ENCODE measurements around the gene HOXC10. TPM values are rescaled to one million over a fixed set of nuclear protein-coding genes. Genes with fewer than 3 reads are reported as not detected.

The HOXC10 gene
- total RNA-seq, 1 donor from 2014 or later = 15.7 TPM

GRCh38 chr12:54029529-54030441, 44.8 kb downstream of the HOXC10 start:
- no peak for TF ChIP-seq CTCF (conservative IDR thresholded peaks at IDR 0.05; ENCODE audit: low read depth, low read length)
- H3K4me3 ChIP-seq (ENCODE audit: low read depth, low read length) = peak overlapping the region; percentile 17
- DNase-seq (ENCODE audit: low read depth) = no peak

GRCh38 chr12:54030442-54030801, 45.5 kb downstream of the HOXC10 start:
- no peak for DNase-seq (ENCODE audit: low read depth)
- H3K4me3 ChIP-seq (ENCODE audit: low read depth, low read length) = no peak overlapping the region
- TF ChIP-seq CTCF (conservative IDR thresholded peaks at IDR 0.05; ENCODE audit: low read depth, low read length) = no peak

- no peak overlapping the region for H3K4me3 ChIP-seq (ENCODE audit: low read depth, low read length)
Measured at GRCh38 chr12:54030889-54031471, 46.0 kb downstream of the HOXC10 start.

GRCh38 chr12:54031480-54031879, 46.5 kb downstream of the HOXC10 start:
- H3K4me3 ChIP-seq (ENCODE audit: low read depth, low read length) = no peak overlapping the region
- DNase-seq (ENCODE audit: low read depth) = no peak
- no peak for TF ChIP-seq CTCF (conservative IDR thresholded peaks at IDR 0.05; ENCODE audit: low read depth, low read length)

More at GRCh38 chr12:54030889-54031471, 46.0 kb downstream of the HOXC10 start:
- no peak for TF ChIP-seq CTCF (conservative IDR thresholded peaks at IDR 0.05; ENCODE audit: low read depth, low read length)
- DNase-seq (ENCODE audit: low read depth) = no peak

DNA sequence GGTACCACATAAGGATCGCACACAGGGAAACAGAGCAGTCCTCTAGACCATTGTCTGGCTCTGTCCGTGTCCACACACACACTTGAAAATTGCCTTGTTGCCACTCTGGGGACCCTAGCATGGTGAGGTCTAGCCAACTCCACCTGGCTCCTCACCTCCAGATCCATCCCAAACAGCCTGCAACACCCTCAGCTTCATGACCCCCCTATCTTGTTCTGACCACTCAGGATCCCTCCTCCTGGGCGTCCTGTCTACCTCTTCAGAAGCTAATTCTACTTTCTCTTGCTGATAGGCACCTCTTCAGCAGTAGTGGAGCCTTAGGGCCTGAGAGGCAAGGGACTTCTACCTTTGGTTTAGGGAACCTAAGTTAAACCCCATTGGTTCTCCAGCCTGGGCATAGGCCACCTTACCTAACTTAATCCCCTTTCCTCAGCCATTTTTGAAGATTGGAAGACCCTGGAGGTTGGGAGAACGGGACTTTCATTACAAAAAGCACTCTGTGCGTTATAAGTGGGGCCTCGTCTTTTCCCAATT, 47.2 kb downstream of the HOXC10 start:
- DNase-seq (ENCODE audit: low read depth) = no peak
- TF ChIP-seq CTCF (conservative IDR thresholded peaks at IDR 0.05; ENCODE audit: low read depth, low read length) = no peak
- no peak overlapping the region for H3K4me3 ChIP-seq (ENCODE audit: low read depth, low read length)

DNA sequence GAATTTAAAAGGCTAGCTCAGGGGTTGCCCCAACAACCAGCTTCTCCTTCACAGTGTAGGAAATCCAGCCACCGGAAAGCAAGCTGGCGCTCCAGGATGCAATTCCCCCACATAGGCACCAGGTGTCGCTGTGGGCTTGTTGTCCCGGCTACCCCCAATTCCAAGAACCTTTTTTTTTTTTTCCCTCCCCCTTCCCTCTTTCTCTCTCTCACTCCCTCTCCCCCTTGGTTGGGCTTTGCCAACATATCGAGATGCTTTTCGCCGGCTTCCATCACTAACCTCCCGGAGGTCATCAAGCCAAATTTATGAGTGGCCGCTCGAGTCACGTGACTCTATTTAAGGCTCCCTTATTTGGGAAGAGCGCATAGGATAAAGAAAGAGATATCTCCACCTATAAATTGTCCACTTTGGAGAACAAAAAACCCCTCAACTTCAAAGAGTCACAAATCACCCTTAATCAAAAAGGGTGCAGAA, 47.7 kb downstream of the HOXC10 start, which contains the start of gene HOXC5:
Gene HOXC5, plus strand, starts transcription at position 424 of the 474 bp plus-strand sequence. CDS start 73 bp downstream, outside the sequence.
- DNase-seq (ENCODE audit: low read depth) = no peak
- TF ChIP-seq CTCF (conservative IDR thresholded peaks at IDR 0.05; ENCODE audit: low read depth, low read length) = peak; percentile 99
- peak within 1 kb of the TSS; percentile 43 for H3K4me3 ChIP-seq (ENCODE audit: low read depth, low read length)

Data from epithelial cell of proximal tubule (primary cell).